Measurements from ENCODE around the gene LETM1.

- TF ChIP-seq, protein P1, sequence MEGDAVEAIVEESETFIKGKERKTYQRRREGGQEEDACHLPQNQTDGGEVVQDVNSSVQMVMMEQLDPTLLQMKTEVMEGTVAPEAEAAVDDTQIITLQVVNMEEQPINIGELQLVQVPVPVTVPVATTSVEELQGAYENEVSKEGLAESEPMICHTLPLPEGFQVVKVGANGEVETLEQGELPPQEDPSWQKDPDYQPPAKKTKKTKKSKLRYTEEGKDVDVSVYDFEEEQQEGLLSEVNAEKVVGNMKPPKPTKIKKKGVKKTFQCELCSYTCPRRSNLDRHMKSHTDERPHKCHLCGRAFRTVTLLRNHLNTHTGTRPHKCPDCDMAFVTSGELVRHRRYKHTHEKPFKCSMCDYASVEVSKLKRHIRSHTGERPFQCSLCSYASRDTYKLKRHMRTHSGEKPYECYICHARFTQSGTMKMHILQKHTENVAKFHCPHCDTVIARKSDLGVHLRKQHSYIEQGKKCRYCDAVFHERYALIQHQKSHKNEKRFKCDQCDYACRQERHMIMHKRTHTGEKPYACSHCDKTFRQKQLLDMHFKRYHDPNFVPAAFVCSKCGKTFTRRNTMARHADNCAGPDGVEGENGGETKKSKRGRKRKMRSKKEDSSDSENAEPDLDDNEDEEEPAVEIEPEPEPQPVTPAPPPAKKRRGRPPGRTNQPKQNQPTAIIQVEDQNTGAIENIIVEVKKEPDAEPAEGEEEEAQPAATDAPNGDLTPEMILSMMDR (IDR thresholded peaks at IDR 0.05): no peak
- no peak for TF ChIP-seq EZH2 (IDR thresholded peaks at IDR 0.05)
These were observed 8.4 kb upstream of the LETM1 start for GRCh38 chr4:1864076-1865008.

Data from neural progenitor cell (in vitro differentiated cells).